ENCODE results near the gene SORL1.

DNA sequence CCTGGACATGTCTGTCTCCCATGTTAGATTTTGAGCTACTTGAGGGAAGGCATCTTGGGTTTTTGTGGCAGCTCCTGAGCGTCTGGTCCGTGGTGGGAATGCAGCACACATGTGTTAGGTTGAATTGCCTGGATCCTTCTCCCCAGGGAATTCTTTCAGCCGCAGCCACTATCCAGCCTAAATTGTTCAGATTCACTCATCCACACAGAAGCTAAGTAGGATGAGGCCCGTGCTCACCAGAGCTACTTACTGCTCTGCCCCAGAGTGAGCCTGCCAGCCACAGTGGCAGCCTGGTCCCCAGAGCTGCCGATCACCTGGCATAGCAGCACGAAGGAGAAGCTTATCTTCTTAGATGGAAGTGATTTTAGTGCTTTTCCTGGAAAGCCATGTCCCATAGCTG lies 35.1 kb downstream of the SORL1 start:
- TF ChIP-seq EZH2 (IDR thresholded peaks at IDR 0.05; ENCODE audit: insufficient read depth, poor library complexity, severe bottlenecking) (no peak), EZH2phosphoT487 (IDR thresholded peaks at IDR 0.05; ENCODE audit: insufficient read depth, low read depth) (no peak)

Measured in GM23248 (cell line).